ENCODE measurements around the gene GSTO2.
"Not testable (repeated sequence)": the region's sequence is repeated elsewhere in the genome, so short reads cannot be mapped to it uniquely, and the experiment has no call there.

The GSTO2 gene

GRCh38 chr10:104268713-104269645 is at the start of gene GSTO2:
Gene GSTO2, plus strand, starts transcription at chr10:104269184. Its CDS starts 5,732 bp downstream, at chr10:104274916.
- DNase-seq, result peak; percentile 98

- no peak for DNase-seq
Measured at GRCh38 chr10:104220522-104220921, 48.5 kb upstream of the GSTO2 start.

GRCh38 chr10:104223304-104223703 is 45.7 kb upstream of the GSTO2 start:
- DNase-seq, result no peak

GRCh38 chr10:104230490-104230889 is 38.5 kb upstream of the GSTO2 start:
- DNase-seq, result no peak

GRCh38 chr10:104231784-104232612 is 37.0 kb upstream of the GSTO2 start, which contains the start of gene CFAP43:
Gene CFAP43, minus strand, starts transcription at chr10:104232364. Its CDS starts 118 bp downstream, at chr10:104232246.
- peak; percentile 91 to 92 for DNase-seq

GRCh38 chr10:104232613-104233102 is 36.3 kb upstream of the GSTO2 start:
- no peak for DNase-seq

- DNase-seq, result no peak
Measured at GRCh38 chr10:104233817-104234216, 35.2 kb upstream of the GSTO2 start.

- DNase-seq, result no peak
Measured at GRCh38 chr10:104234934-104235333, 34.0 kb upstream of the GSTO2 start.

- no peak for DNase-seq
Measured at GRCh38 chr10:104235801-104236200, 33.2 kb upstream of the GSTO2 start.

GRCh38 chr10:104240078-104240477 is 28.9 kb upstream of the GSTO2 start:
- no peak for DNase-seq

GRCh38 chr10:104242545-104242944 is 26.4 kb upstream of the GSTO2 start:
- DNase-seq, result peak in 1 of 2 donors; percentile 86

GRCh38 chr10:104243009-104243408 is 26.0 kb upstream of the GSTO2 start:
- DNase-seq, result peak; percentile 24 to 31

- no peak for DNase-seq
Measured at GRCh38 chr10:104243512-104243911, 25.5 kb upstream of the GSTO2 start.

GRCh38 chr10:104245066-104245632 is 23.8 kb upstream of the GSTO2 start:
- no peak for DNase-seq

- no peak for DNase-seq
Measured at GRCh38 chr10:104246976-104247375, 22.0 kb upstream of the GSTO2 start.

- DNase-seq, result no peak
Measured at GRCh38 chr10:104247513-104248146, 21.4 kb upstream of the GSTO2 start.

GRCh38 chr10:104248931-104249330 is 20.1 kb upstream of the GSTO2 start:
- DNase-seq, result not testable (repeated sequence)

- DNase-seq, result no peak
Measured at GRCh38 chr10:104250371-104250770, 18.6 kb upstream of the GSTO2 start.

GRCh38 chr10:104251443-104251842 is 17.5 kb upstream of the GSTO2 start:
- DNase-seq, result no peak

GRCh38 chr10:104252368-104252767 is 16.6 kb upstream of the GSTO2 start:
- no peak for DNase-seq

GRCh38 chr10:104253106-104253505 is 15.9 kb upstream of the GSTO2 start:
- DNase-seq, result no peak
